Stimulated activated CD8-positive, alpha-beta memory T cell treated with anti-CD3 and anti-CD28 coated beads, Interleukin-15, amount 100 ng/mL, for 24 hours (primary cell): ENCODE measurements around the gene ADGRG7.
"Not testable (repeated sequence)": the region's sequence is repeated elsewhere in the genome, so short reads cannot be mapped to it uniquely, and the experiment has no call there.

Source experiments
- DNase-seq: peaks from one replicate; pipeline ENCODE4 v3.0.0-alpha.2; 2020; ENCODE audit warnings: low read depth

The ADGRG7 gene

GRCh38 chr3:100647657-100648056 is 38.3 kb downstream of the ADGRG7 start:
- no peak for DNase-seq

GRCh38 chr3:100650651-100651619 is 41.5 kb downstream of the ADGRG7 start:
- no peak for DNase-seq

GRCh38 chr3:100653604-100654294 is 44.3 kb downstream of the ADGRG7 start:
- no peak for DNase-seq

- DNase-seq: no peak
Observed at GRCh38 chr3:100656945-100657344, 47.5 kb downstream of the ADGRG7 start.

GRCh38 chr3:100661294-100661693 is 51.9 kb downstream of the ADGRG7 start:
- not testable (repeated sequence) for DNase-seq

GRCh38 chr3:100662113-100662823 is 52.9 kb downstream of the ADGRG7 start:
- DNase-seq: no peak

GRCh38 chr3:100665230-100665629 is 55.8 kb downstream of the ADGRG7 start:
- no peak for DNase-seq

- not testable (repeated sequence) for DNase-seq
Observed at GRCh38 chr3:100666699-100667098, 57.3 kb downstream of the ADGRG7 start.

GRCh38 chr3:100667316-100667715 is 57.9 kb downstream of the ADGRG7 start:
- DNase-seq: not testable (repeated sequence)

GRCh38 chr3:100670995-100671394 is 61.6 kb downstream of the ADGRG7 start:
- not testable (repeated sequence) for DNase-seq

GRCh38 chr3:100681496-100681895 is 72.1 kb downstream of the ADGRG7 start:
- no peak for DNase-seq

- no peak for DNase-seq
Observed at GRCh38 chr3:100682056-100682853, 72.9 kb downstream of the ADGRG7 start.

- DNase-seq: no peak
Observed at GRCh38 chr3:100682854-100683760, 73.7 kb downstream of the ADGRG7 start.

- DNase-seq: no peak
Observed at GRCh38 chr3:100693225-100693624, 83.8 kb downstream of the ADGRG7 start.

GRCh38 chr3:100695696-100696095 is 86.3 kb downstream of the ADGRG7 start:
- no peak for DNase-seq

- DNase-seq: no peak
Observed at GRCh38 chr3:100696161-100696560, 86.8 kb downstream of the ADGRG7 start.

GRCh38 chr3:100697172-100697571 is 87.8 kb downstream of the ADGRG7 start:
- DNase-seq: no peak

- DNase-seq: no peak
Observed at GRCh38 chr3:100697723-100698285, 88.4 kb downstream of the ADGRG7 start.

- DNase-seq: no peak
Observed at GRCh38 chr3:100698736-100699135, 89.3 kb downstream of the ADGRG7 start.

GRCh38 chr3:100700708-100701107 is 91.3 kb downstream of the ADGRG7 start:
- DNase-seq: no peak
